ENCODE data around the gene SLC16A2.
A peak's percentile ranks its signal among the peaks of the same experiment; 100 is the strongest.
"Not testable (repeated sequence)": the region's sequence is repeated elsewhere in the genome, so short reads cannot be mapped to it uniquely, and the experiment has no call there.

The SLC16A2 gene

GRCh38 chrX:74506317-74507115, 85.2 kb downstream of the SLC16A2 start:
- DNase-seq (ENCODE audit: low read depth, low spot score), result no peak

- DNase-seq (ENCODE audit: low read depth, low spot score), result no peak
Measured at GRCh38 chrX:74507191-74507590, 85.9 kb downstream of the SLC16A2 start.

- DNase-seq (ENCODE audit: low read depth, low spot score), result no peak
Measured at GRCh38 chrX:74509989-74510388, 88.7 kb downstream of the SLC16A2 start.

DNA sequence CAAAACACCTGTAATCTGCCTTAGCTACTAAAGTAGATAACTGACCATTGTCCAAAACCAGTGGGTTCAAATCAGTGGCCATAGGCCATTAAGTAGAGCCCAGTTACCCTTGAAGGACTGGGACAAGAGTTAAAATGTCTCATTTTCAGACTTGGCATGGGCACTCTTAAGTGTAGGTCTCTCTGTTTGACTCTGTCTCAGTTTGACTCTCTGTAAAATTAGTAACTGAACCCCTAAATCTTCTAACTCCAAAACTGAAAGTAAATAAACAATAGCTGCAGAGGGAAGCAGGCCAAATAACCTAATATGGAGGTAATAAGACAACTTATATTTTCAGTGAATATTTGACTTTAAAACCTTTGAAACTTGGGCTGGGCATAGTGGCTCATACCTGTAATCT, 89.1 kb downstream of the SLC16A2 start:
- DNase-seq (ENCODE audit: low read depth, low spot score), result no peak

DNA sequence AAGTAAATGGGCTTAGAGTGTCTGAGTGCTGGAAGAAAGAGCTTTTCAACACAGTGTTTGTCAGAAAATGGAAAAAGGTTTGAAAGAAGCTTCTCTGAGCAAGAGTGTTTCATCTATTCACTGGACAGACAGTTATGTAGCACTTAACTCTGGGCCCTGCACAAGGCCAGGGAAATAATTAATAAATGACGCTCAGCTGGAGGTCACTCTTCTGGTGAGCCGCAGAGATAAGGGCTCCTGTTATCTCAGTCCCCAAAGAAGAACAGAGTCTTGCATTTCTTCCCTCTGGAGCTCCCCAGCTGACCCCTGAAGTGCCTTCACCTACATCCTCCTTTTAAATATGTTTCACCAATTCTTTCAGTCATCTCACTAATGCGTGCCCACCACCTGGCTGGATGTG, 90.4 kb downstream of the SLC16A2 start:
- DNase-seq (ENCODE audit: low read depth, low spot score), result no peak

DNA sequence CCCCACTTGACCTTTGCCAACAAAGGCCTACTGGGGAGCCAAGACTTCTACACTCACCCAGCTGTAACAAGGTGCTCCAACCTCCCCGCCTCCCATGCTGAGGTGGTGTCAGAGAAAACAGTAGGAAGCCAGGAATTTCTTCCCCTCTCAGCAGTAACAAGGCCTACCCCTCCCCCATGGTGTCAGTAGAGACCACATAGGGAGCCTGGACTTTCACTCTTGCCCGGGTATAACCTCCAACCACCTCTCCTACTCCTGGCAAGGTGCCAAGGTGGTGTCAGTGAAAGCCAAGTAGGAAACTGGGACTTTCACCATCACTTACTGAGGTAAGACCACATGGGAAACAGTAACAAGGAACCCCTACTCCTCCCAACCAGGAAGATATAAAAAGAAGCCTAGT, 93.1 kb downstream of the SLC16A2 start:
- DNase-seq (ENCODE audit: low read depth, low spot score), result peak; percentile 59

DNA sequence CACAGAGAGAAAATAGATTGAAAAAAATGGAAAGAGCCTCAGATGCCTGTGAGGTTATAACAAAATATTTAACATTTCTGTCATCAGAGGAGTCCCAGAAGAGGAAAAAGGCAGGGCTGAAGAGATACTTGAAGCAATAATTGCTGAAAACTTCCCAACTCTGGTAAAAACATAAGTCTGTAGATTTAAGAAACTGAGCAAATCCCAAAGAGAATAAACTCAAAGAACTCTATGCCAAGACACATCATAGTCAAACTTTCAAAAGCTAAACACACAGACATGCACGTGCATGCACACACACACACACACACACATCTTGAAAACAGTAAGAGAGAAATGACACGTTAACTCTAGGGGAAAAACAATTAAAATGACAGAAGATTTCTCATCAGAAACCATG, 94.1 kb downstream of the SLC16A2 start:
- no peak for DNase-seq (ENCODE audit: low read depth, low spot score)

DNA sequence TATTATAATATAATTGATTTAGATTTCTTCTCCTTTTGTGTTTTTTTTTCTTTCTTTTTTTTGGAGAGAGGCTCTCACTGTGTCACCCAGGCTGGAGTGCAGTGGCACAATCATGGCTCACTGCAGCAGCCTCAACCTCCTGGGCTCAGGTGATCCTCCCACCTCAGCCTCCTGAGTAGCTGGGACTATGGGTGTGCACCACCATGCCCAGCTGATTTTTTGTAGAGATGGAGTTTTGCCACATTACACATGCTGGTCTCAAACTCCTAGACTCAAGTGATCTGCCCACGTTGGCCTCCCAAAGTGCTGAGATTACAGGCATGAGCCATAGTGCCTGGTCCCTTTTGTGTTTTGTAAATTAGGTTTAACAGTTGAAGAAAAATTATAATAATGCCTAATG, 94.7 kb downstream of the SLC16A2 start:
- not testable (repeated sequence) for DNase-seq (ENCODE audit: low read depth, low spot score)

- DNase-seq (ENCODE audit: low read depth, low spot score), result no peak
Measured at GRCh38 chrX:74519870-74520269, 98.6 kb downstream of the SLC16A2 start.

GRCh38 chrX:74520291-74520690, 99.0 kb downstream of the SLC16A2 start:
- no peak for DNase-seq (ENCODE audit: low read depth, low spot score)

DNA sequence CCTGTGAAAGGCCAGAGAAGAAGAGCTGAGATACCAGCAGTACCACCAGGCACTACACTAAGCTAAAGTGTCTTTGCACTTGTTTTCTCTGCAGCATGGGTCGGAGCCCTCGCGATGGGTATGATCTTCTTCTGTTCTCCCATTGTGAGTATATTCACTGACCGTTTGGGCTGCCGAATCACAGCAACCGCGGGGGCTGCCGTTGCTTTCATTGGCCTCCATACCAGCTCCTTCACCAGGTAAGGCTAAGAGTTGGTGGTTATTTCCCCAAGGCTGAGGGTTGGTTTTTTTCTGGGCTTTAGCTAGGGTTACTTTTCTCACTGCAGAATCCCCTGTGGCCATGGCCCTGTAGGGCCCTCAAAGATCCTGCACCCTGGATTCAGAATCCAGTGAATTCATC, 99.6 kb downstream of the SLC16A2 start:
- no peak for DNase-seq (ENCODE audit: low read depth, low spot score)

DNA sequence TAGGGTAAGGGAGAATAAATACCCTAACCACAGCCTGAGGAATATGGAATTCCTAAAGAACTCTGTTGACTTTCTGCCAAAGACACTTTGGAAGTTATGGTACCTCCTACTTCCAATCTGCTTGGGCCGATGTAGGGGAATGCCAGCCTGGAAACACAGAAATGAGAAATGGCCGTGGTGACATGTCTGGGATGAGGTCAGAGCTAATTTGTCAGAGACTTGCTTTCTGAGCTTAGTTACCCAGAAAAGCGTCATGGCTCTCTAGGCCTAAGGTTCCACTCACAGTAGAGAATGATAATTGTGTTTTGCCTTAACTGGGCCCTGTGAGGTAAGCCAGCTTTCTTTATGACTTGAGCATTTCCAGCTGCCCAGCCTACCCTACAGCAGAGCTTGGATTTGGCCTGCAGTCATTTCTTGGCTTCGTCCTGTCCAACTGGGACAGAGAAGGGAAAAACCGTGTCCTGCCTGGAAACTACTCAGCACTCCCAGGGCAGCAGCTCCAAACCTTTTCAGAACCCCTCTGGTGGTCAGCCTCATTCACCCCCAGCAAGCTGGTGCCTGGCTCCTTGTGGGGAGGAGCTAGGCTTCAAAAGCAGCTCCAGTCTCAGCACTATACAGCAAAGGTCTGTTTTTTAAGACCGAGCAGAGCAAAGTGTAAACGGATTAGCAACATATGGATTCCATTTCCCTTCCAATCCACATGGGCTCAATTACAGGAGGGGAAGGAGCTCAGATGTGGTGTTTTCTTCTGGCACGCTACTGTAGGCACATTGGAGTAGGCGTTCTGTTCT, 100.9 kb downstream of the SLC16A2 start:
- peak; percentile 55 for DNase-seq (ENCODE audit: low read depth, low spot score)

DNA sequence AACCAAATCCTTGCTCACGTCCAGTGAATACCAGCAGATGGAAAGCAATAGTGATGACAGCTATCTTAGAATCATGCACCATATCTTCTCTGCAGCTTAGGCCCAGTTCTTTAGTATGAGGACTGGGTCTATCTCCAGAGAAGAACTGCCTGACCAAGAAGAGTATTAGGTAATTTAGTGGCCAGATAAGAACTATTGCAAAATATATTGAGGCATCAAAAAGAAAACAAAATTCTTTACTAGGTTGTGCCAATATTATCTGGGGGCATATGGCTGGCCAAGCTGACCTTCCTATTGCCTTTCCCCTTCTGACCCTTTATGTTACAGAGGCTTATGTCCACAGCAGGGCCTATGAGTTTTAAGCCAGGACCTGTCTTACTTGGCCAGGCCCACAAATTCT, 101.9 kb downstream of the SLC16A2 start:
- DNase-seq (ENCODE audit: low read depth, low spot score), result no peak

- no peak for DNase-seq (ENCODE audit: low read depth, low spot score)
Measured at GRCh38 chrX:74523870-74524735, 102.8 kb downstream of the SLC16A2 start.

- DNase-seq (ENCODE audit: low read depth, low spot score), result no peak
Measured at GRCh38 chrX:74525116-74525515, 103.8 kb downstream of the SLC16A2 start.

GRCh38 chrX:74526764-74527163, 105.5 kb downstream of the SLC16A2 start:
- DNase-seq (ENCODE audit: low read depth, low spot score), result no peak

DNA sequence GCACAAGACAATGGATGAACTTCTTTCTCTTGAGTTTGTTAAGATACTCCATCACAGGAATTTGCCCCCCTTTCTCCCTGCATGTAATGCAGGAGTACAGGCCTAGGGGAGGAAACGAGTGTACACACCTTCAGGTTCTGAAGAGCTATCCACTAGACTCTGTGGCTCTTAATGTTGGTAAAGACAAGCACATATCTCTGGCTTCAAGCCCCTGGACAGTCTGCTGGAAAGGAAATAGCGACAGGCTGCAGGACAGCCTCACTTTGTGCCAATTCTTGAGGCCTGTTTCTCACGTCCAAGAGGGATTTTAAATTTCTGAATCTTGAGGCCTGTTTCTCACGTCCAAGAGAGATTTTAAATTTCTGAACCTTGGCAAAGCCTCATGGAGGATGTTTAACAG, 106.1 kb downstream of the SLC16A2 start:
- DNase-seq (ENCODE audit: low read depth, low spot score), result no peak

DNA sequence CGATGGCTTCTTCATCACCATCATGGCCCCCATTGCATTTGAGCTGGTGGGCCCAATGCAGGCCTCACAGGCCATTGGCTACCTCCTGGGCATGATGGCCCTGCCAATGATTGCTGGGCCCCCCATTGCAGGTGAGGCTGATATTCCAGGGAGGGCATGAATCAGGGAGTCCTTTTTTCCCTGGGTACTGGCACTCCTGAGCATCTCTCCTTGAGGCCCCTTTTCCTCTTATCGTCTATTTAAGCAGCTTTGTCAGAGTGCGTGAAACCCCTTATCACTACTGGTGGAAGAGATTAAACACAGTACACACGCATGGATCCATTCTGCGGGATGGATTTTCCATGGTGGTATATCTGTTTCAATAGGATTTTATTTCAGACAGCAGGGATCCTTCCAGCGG, 108.0 kb downstream of the SLC16A2 start:
- DNase-seq (ENCODE audit: low read depth, low spot score), result no peak

GRCh38 chrX:74531081-74531480, 109.8 kb downstream of the SLC16A2 start:
- no peak for DNase-seq (ENCODE audit: low read depth, low spot score)

- peak; percentile 70 for DNase-seq (ENCODE audit: low read depth, low spot score)
Measured at GRCh38 chrX:74534569-74535038, 113.3 kb downstream of the SLC16A2 start.

GRCh38 chrX:74535086-74535407, 113.8 kb downstream of the SLC16A2 start:
- DNase-seq (ENCODE audit: low read depth, low spot score), result no peak

Measured in ELF-1 (cell line).